Neural progenitor cell (in vitro differentiated cells): ENCODE results near the gene TARBP1.

Source experiments
- EZH2phosphoT487 ChIP-seq: fragments of 200-600 bp; sonication (generic); IDR thresholded peaks from 2 replicates; pipeline ENCODE4 v1.6.1; 2017; ENCODE audit warnings: antibody characterized with exemption
- TF ChIP-seq, protein P1 (sequence below): fragments of 200-600 bp; sonication (generic); IDR thresholded peaks from 2 replicates; pipeline ENCODE4 v1.5.1; 2017; ENCODE audit warnings: antibody characterized with exemption, mild to moderate bottlenecking

GRCh38 chr1:234507089-234507488, 28.1 kb upstream of the TARBP1 start:
- TF ChIP-seq, protein P1, sequence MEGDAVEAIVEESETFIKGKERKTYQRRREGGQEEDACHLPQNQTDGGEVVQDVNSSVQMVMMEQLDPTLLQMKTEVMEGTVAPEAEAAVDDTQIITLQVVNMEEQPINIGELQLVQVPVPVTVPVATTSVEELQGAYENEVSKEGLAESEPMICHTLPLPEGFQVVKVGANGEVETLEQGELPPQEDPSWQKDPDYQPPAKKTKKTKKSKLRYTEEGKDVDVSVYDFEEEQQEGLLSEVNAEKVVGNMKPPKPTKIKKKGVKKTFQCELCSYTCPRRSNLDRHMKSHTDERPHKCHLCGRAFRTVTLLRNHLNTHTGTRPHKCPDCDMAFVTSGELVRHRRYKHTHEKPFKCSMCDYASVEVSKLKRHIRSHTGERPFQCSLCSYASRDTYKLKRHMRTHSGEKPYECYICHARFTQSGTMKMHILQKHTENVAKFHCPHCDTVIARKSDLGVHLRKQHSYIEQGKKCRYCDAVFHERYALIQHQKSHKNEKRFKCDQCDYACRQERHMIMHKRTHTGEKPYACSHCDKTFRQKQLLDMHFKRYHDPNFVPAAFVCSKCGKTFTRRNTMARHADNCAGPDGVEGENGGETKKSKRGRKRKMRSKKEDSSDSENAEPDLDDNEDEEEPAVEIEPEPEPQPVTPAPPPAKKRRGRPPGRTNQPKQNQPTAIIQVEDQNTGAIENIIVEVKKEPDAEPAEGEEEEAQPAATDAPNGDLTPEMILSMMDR: no peak
- TF ChIP-seq EZH2phosphoT487: no peak
